Ovary (tissue), 3 donors: ENCODE results near the gene GSTM3.
"Not testable (repeated sequence)": the region's sequence is repeated elsewhere in the genome, so short reads cannot be mapped to it uniquely, and the experiment has no call there.

Experiments
- CTCF ChIP-seq, 3 donors: fragments of 450-650 bp in 2 of 3; fragments of 200-600 bp in 1 of 3; IDR thresholded peaks; one replicate each; pipeline versions ENCODE4 v1.5.1 to v1.8.0; 2016 to 2022; ENCODE audit warnings: antibody characterized with exemption in 3 of 3, mild to moderate bottlenecking in 1 of 3
- EP300 ChIP-seq: sonication (generic); formaldehyde crosslinking; IDR thresholded peaks from one replicate; pipeline ENCODE4 v1.6.1; 2017; ENCODE audit warnings: antibody characterized with exemption
- POLR2A ChIP-seq: fragments of 450-650 bp; IDR thresholded peaks from one replicate; pipeline ENCODE4 v1.6.1; 2017; ENCODE audit warnings: antibody characterized with exemption, mild to moderate bottlenecking, moderate library complexity
- donor health status: DM: no; HTN: no; CAD: no.

GRCh38 chr1:109684777-109685176 is 56.1 kb downstream of the GSTM3 start:
- not testable (repeated sequence) for TF ChIP-seq CTCF (IDR thresholded peaks at IDR 0.05); POLR2A; EP300
